Psoas muscle (tissue), 8 donors: ENCODE data around the gene FUT2. TPM values are rescaled to one million over a fixed set of nuclear protein-coding genes. Genes with fewer than 3 reads are reported as not detected.

ENCODE experiments used
- ATAC-seq, 4 donors: fragments of 200-7000 bp; cut with Tn5 transposase; one replicate each; pipeline ENCODE4 v1.9.1; 2020; ENCODE audit warnings: moderate library complexity in 3 of 4, mild to moderate bottlenecking in 2 of 4
- DNase-seq, 2 donors: peaks; one replicate each; pipeline ENCODE4 v3.0.0-alpha.2; 2020
- H3K27ac ChIP-seq: fragments of 200-600 bp; one replicate; pipeline ENCODE4 v1.8.0; 2022
- H3K27me3 ChIP-seq, 3 donors: fragments of 200-600 bp in 1 of 3; one replicate each; pipeline versions ENCODE4 v1.6.1 to v1.8.0; 2013 to 2022; ENCODE audit warnings: low read length in 2 of 3, mild to moderate bottlenecking in 2 of 3, moderate library complexity in 1 of 3; ENCODE audit not compliant: insufficient read depth in 3 of 3
- H3K36me3 ChIP-seq, 2 donors: fragments of 200-600 bp in 1 of 2; one replicate each; pipeline versions ENCODE4 v1.6.1 to v1.8.0; 2013 to 2022; ENCODE audit warnings: low read depth in 1 of 2, mild to moderate bottlenecking in 1 of 2, moderate library complexity in 1 of 2; ENCODE audit not compliant: insufficient read depth in 1 of 2
- H3K4me1 ChIP-seq: fragments of 200-600 bp; one replicate; pipeline ENCODE4 v1.8.0; 2022
- H3K4me3 ChIP-seq: fragments of 200-600 bp; one replicate; pipeline ENCODE4 v1.8.0; 2022; ENCODE audit warnings: mild to moderate bottlenecking
- H3K9me3 ChIP-seq: fragments of 200-600 bp; one replicate; pipeline ENCODE4 v1.8.0; 2022
- WGBS, 3 donors: extraction: QIAGEN DNeasy Blood & Tissue Kit; methylation state at CpG; one replicate each; pipeline versions ENCODE4 v1.1.6 to v1.1.7; 2013; 5-methylcytosine and 5-hydroxymethylcytosine counted together
- intact Hi-C, 2 donors: fragments of 100-400 bp; cut with DNase I; formaldehyde crosslinking; loops; one replicate each; pipeline versions ENCODE4 v1.11.0 to v1.14.2; 2022
- polyA plus RNA-seq, 3 donors: library from polyadenylated mRNA; stranded (reverse); fragments of 200-250 nt; gene quantifications; one replicate each; pipeline ENCODE4 v1.2.3, GENCODE V29; 2013
- total RNA-seq, 4 donors: library from RNA; stranded (reverse); fragmentation: NEBNext Ultra II Directional in 2 of 4; extraction: Animal tissue kit (Norgen Biotek cat#: 25700) in 2 of 4; gene quantifications; one replicate each; pipeline versions ENCODE4 v1.2.1 to v1.2.4, GENCODE V29; 2021 to 2023
- TF ChIP-seq, protein P1 (sequence below): fragments of 200-600 bp; IDR thresholded peaks from one replicate; pipeline ENCODE4 v1.8.0; 2022; ENCODE audit warnings: antibody characterized with exemption
- donor health status: healthy with polysubstance abuse.
- donor health status: DM: no; HTN: no; CAD: no; lungs with moderate emphysema.
- donor health status: Bipolar disorder and iron deficiency.
- donor health status: healthy.
- donor health status: DM: yes; HTN: yes; CAD: no.
- donor health status: DM: no; HTN: no; CAD: no.
- donor health status: DM: no; HTN: no; CAD: no.
- donor health status: DM: yes; HTN: yes; CAD: no.

FUT2 gene
- total and polyA plus RNA-seq, 7 donors = not detected

DNA sequence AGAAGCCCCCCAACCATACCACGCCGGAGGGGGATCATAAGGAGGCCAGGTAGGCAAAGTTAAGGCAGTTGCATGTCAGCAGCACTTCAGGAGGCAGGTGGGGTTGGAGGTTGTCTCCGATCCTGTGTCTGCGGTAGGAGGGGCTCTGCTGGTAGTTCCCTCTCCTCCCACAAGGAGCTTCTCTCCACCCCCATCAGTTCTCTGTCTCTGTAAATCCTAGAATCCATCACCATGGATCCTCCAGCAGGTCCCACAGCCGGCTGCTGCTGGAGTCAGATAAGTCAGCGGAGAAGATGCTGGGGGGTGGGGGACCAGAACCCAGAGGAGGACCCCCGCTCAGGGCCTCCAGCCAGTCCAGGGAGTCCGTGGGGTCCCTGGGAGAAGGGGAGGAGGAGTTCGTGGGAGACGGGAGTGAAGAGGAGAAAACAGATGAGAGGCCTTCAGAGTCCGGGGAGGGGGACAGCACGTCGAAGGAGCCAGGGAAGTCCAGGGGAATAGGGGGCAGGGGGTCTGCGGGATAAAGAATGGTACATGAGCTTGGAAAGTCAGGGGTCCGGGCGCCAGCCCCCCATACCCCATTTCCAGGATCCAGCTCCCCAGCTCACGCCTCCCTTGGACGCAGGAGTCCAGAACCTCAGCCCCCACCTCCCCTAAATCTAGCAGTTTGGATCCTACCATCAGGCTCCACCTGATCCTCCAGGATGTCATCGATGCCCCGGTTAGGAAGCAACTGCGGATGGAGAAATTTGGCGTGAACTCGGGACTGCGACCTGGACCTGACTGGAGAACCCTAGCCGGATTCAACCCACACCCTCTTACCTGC is 17.5 kb downstream of the FUT2 start:
- intact Hi-C loops = loop anchor here in 1 of 2 donors (5.0 kb wide), 1 partner anchor 36 kb away; no protein-coding TSS in a partner anchor
- DNase-seq (peak in 1 of 2 donors; percentile 53), ATAC-seq (no peak)
- peaks cover 0 to 17% of the 10 kb centered on the region in 2 donors for H3K36me3 ChIP-seq
- peak overlapping the region; percentile 91 for H3K27ac ChIP-seq
- H3K4me3 ChIP-seq = peak overlapping the region; percentile 78
- H3K4me1 ChIP-seq = peaks cover 35% of the 10 kb centered on the region
- H3K9me3 ChIP-seq = no peaks in the 10 kb centered on the region
- WGBS, 3 donors = 43 to 48% (median 46%) methylated on average over 24 to 25 of the region's 25 CpGs
- TF ChIP-seq, protein P1, sequence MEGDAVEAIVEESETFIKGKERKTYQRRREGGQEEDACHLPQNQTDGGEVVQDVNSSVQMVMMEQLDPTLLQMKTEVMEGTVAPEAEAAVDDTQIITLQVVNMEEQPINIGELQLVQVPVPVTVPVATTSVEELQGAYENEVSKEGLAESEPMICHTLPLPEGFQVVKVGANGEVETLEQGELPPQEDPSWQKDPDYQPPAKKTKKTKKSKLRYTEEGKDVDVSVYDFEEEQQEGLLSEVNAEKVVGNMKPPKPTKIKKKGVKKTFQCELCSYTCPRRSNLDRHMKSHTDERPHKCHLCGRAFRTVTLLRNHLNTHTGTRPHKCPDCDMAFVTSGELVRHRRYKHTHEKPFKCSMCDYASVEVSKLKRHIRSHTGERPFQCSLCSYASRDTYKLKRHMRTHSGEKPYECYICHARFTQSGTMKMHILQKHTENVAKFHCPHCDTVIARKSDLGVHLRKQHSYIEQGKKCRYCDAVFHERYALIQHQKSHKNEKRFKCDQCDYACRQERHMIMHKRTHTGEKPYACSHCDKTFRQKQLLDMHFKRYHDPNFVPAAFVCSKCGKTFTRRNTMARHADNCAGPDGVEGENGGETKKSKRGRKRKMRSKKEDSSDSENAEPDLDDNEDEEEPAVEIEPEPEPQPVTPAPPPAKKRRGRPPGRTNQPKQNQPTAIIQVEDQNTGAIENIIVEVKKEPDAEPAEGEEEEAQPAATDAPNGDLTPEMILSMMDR = no peak
- H3K27me3 ChIP-seq = no peaks in the 10 kb centered on the region

DNA sequence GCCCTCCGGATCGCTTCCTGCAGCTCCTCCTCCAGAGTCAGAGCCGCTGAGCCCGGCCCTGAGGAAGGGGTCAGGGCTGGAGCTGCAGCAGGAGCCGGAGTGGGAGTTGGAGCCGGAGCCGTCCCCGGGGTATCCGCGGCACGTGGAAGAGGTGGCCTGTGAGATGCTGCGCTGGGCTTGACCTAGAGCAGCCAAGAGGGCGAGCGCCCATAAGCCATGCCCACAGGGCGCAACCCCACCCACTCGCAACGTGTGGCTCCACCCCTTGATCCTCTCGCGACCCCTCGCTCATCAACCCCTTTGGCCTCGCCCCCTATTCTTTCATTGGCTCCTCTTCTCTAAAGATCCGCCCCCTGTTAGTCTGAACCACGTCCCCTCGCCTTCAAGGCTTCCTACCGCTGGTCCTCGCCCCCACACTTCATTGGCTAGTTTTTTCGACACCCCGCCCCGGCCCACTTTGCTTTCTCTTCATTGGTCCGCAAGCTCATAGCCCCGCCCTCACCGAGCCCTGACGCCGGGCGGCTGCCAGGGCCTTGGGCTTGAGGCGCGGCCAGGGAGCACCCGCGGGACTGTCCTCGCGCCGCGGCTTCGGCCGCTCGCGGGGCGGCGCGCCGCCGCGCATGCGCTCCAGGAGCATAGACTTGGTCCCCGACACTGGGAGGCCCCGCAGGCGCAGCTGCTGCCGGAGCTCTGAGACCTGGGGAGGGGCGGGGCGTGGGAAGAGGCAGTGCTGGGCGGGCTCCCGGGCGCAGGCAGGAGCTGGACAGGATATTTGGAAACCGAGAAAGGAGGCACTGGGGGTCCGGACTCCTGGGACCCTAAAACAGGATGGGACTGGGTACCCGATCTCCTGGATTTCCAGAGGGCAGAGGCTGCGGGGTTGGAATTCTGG is 18.3 kb downstream of the FUT2 start:
- 5 to 10% (median 6%) methylated on average over 64 to 67 of the region's 67 CpGs for WGBS, 3 donors
- intact Hi-C loops = loop anchor here in 1 of 2 donors (5.0 kb wide), 1 partner anchor 37 kb away; no protein-coding TSS in a partner anchor

DNA sequence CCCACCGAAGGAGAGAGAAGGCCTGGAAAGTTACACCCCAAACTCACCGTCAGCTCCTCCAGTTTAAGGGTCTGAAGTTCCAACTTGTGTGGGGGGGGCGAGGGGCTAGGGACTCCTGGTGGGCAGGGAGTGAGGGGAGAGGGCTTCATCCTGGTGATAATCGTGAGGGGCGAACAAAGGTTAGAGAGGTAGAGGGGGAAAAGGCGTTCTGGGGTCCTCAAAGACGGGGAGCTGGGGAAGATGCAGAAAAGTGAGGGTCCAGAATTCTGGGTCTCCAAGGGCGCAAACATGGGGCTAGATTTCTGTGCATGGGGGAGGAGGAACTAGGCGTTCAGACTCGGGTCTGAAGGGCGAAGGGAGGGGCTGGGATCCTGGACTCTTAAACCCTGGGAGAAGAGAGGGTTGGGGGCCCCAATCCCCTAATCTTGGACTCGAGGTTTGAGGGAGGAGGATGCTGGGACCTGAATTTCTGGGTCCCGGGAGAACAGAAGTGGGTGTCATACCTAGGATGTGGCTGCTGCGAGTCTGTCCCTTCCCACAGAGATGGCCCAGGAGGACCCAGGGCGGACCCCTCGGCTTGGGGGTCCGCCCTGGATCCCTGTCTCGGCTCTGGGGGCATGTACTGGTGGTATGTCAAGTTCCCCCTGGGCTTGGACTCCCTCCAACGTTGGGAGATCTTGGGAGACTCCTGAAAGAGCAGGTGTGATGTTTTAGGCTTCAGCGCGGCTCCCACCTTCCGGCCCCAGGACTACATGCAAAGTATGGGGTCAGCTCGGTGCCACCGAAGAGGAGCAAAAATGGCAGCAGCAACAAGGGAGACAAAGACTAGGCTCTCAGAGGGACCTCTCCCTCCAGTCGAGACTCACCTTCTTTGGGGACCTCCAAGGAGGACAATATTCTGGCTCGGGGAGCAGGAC is 19.2 kb downstream of the FUT2 start:
- DNase-seq (peak in 1 of 2 donors; percentile 59), ATAC-seq (no peak)
- H3K9me3 ChIP-seq = no peaks in the 10 kb centered on the region
- peak overlapping the region; percentile 78 for H3K4me3 ChIP-seq
- TF ChIP-seq, protein P1 = no peak
- intact Hi-C loops = loop anchor here (5.0 kb wide), 1 partner anchor 38 kb away; no protein-coding TSS in a partner anchor
- H3K4me1 ChIP-seq = peaks cover 35% of the 10 kb centered on the region
- H3K27ac ChIP-seq = peak overlapping the region; percentile 91
- 32 to 41% (median 37%) methylated on average over 26 of the region's 26 CpGs for WGBS, 3 donors
- peaks cover 0 to 17% of the 10 kb centered on the region in 2 donors for H3K36me3 ChIP-seq
- H3K27me3 ChIP-seq = no peaks in the 10 kb centered on the region

More for the DNA sequence above, 18.3 kb downstream of the FUT2 start:
- peak; percentile 82 to 90 (median 89) for ATAC-seq
- Histone ChIP-seq H3K9me3 (no peaks in the 10 kb centered on the region), H3K27me3 (no peaks in the 10 kb centered on the region), H3K4me3 (peak overlapping the region; percentile 78), H3K4me1 (peaks cover 35% of the 10 kb centered on the region), H3K27ac (peak overlapping the region; percentile 91), H3K36me3 (peaks cover 0 to 17% of the 10 kb centered on the region in 2 donors)
- peak; percentile 99 to 100 for DNase-seq
- TF ChIP-seq, protein P1 = no peak

DNA sequence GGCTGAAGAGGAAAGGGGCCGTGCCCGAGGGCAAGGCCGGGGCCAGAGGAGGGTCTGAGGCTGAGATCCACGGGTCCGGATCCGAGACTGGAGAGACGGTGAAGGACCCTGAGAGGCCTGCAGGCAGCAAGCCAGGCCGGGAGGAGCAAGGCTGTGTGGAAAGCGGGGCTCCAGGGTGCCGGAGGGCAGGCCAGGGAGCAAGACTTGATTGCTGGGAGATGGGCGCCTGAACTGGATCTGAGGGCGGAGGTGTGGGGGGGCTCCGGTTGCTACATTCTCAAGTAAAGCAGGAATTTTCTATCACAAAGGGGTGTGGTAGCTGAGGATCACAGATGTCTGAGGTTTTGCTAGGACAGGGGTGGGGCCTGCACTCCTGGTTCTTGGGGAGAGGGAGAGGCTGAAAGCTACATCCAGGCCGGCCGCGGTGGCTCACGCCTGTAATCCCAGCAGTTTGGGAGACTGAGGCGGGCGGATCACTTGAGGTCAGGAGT is 20.0 kb downstream of the FUT2 start:
- peaks cover 0 to 17% of the 10 kb centered on the region in 2 donors for H3K36me3 ChIP-seq
- no peaks in the 10 kb centered on the region for H3K9me3 ChIP-seq
- 26 to 42% (median 40%) methylated on average over 19 of the region's 19 CpGs for whole genome bisulfite sequencing, 3 donors
- peak overlapping the region; percentile 91 for H3K27ac ChIP-seq
- DNase-seq (peak in 1 of 2 donors; percentile 70), ATAC-seq (no peak)
- intact Hi-C loops = loop anchor here in 1 of 2 donors (5.0 kb wide), 1 partner anchor 38 kb away; no protein-coding TSS in a partner anchor
- TF ChIP-seq, protein P1 = no peak
- H3K27me3 ChIP-seq = no peaks in the 10 kb centered on the region
- peak overlapping the region; percentile 78 for H3K4me3 ChIP-seq
- peaks cover 35% of the 10 kb centered on the region for H3K4me1 ChIP-seq
